Measurements from ENCODE around the gene ACAD11.
"Not testable (repeated sequence)": the region's sequence is repeated elsewhere in the genome, so short reads cannot be mapped to it uniquely, and the experiment has no call there.

ACAD11 gene

GRCh38 chr3:132605374-132605792 is 54.2 kb downstream of the ACAD11 start:
- no peak for DNase-seq (ENCODE audit: low spot score)
- no peak for FAIRE-seq

- not testable (repeated sequence) for DNase-seq (ENCODE audit: low spot score); FAIRE-seq
These were observed 59.0 kb downstream of the ACAD11 start for GRCh38 chr3:132600614-132601013.

DNA sequence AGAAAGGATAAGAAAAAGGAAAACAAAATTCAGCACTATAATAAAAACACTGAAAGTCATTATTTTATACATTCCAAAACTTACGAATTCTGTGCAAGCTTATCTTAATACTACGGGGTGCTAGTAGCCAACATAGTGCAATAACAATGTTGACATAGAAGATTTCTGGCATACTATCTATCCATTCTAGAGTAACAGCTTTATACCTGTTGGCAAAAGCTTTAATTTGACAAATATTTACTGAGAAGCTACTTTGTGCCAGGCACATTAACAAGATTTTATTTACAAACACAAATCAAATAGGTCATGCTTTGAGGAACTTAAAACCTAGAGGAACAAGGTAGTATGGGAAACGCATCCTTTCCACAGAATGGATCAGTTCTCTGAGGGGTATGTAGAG is 61.4 kb downstream of the ACAD11 start:
- FAIRE-seq (no peak), DNase-seq (ENCODE audit: low spot score) (no peak)

- FAIRE-seq (peak; percentile 18), DNase-seq (ENCODE audit: low spot score) (no peak)
These were observed 61.9 kb downstream of the ACAD11 start for GRCh38 chr3:132597660-132598059.

DNA sequence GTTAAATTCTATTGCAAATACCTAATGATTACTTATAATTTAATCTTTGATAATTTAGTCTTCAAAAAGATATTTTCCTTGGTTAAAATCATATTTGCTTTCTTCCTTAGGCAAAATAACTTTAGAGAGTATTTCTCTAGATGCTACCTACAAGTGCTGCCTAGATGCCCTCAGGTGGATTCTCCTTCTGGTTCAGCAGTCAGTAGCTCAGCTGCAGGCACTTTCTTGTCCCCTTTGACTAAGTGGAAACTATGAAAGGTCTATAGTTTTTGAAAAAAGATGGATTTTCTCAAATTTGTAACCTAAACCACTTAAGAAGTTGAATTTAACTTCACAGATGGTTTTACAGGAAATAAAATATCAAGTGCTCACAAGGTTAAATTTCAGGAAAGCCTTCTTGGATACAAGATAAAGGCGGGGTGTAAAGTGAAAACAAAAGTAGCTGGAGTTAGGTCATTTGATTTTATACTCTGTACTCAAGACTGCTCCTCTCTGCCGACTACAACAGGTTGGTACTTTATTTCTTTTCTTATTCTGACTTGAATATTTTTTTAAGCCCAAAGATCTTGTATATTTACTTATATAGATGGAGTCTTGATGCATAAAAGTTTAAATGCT is 62.7 kb downstream of the ACAD11 start, which contains the start of gene ACKR4:
Gene ACKR4, plus strand, starts transcription at position 455 of the 618 bp plus-strand sequence. CDS start 3,128 bp downstream, outside the sequence.
- DNase-seq (ENCODE audit: low spot score) (no peak), FAIRE-seq (no peak)

- DNase-seq (ENCODE audit: low spot score): no peak
- FAIRE-seq: no peak
These were observed 63.3 kb downstream of the ACAD11 start for GRCh38 chr3:132596326-132596725.

DNA sequence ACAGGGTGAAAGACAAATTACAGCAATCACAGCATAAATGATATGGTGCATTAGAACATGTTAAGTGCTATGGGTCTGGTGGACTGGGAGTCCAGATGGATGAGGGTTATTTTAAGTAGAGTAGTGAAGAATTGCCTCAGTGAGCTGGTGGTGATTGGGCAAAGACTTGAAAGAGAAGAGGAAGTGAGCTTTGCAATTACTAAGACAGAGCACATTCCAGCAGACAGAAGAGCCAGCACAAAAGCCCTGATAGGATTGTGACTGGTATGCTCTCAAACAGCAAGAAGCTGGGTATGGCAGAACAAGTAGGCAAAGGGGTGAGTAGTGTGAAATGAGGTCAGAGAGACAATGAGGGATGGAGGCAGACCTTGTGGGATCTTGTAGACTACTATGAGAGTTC is 64.6 kb downstream of the ACAD11 start:
- no peak for DNase-seq (ENCODE audit: low spot score)

DNA sequence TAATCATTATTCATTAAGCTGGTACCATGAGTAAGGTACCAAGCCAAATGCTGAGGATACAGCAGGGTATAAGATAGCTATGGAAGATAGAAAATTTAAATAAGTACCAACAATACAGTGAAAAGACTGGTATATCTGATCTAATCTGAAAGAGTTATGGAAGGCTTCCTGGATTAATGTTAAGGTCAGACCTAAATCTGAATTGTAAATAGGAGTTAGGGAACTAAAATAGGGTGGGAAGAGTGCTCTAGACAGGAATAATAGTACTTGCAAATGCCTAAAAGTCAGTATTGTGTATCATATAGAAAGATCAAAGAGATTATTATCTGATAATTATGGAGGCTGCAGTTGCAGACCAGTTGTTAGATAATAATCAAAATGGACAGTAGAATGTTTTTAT is 65.1 kb downstream of the ACAD11 start:
- FAIRE-seq (no peak), DNase-seq (ENCODE audit: low spot score) (no peak)

More for the DNA sequence above, 64.6 kb downstream of the ACAD11 start:
- FAIRE-seq: no peak

GRCh38 chr3:132593947-132594323 is 65.7 kb downstream of the ACAD11 start:
- FAIRE-seq (peak; percentile 16), DNase-seq (ENCODE audit: low spot score) (no peak)

DNA sequence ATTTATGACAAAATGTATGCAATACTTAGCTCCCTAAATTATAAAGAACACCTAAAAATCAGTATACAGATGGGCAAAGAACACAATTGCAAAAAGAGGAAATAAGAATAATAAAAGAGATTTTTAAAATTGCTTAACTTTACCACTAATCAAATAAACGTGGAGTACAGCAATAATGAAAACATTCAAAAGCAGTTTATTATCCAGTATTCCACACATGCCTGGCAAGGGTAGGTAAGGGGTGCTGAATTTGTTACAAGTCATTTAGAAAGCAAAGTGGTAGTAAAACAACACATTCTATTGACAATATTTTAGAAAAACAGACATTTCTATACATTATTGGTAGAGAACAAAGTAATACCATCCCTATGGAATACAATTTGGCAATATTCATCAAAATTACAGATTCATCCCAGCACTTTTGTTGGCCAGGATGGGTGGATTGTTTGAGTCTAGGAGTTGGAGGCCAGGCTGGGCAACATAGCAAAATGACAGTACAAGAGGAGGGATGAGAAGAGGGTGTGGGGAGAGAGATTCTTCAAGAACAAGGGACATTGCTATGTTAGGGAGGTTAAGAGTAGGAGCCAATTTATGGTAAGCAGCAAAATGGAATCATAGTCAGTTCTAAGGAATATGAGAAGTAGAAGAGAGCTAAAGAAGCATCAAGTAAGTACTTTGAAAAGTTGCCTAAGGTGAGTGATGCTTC is 66.2 kb downstream of the ACAD11 start:
- no peak for FAIRE-seq
- DNase-seq (ENCODE audit: low spot score): no peak

GRCh38 chr3:132592216-132592615 is 67.4 kb downstream of the ACAD11 start:
- no peak for DNase-seq (ENCODE audit: low spot score)
- no peak for FAIRE-seq

DNA sequence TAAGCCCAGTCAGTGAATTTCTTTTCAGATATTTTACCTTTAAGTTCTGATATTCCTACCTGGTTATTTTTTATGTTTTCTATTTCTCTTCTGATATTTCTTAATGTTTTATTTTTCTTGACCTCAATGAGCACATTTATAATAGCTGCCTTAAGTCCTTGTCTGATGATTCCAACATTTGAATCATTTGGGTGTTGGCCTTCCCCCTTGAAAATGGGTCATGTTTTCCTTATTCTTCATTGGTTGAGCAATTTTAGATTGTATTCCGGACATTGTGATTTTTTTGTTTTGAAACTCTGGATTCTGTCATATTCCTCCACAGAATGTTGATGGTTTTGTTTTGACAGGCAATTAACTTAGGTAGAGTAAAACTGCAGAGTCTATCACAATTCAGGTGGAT is 72.2 kb downstream of the ACAD11 start:
- no peak for FAIRE-seq
- no peak for DNase-seq (ENCODE audit: low spot score)

GRCh38 chr3:132573797-132574211 is 85.8 kb downstream of the ACAD11 start:
- DNase-seq (ENCODE audit: low spot score) (no peak), FAIRE-seq (no peak)

- DNase-seq (ENCODE audit: low spot score) (no peak), FAIRE-seq (no peak)
These were observed 89.6 kb downstream of the ACAD11 start for GRCh38 chr3:132570016-132570415.

DNA sequence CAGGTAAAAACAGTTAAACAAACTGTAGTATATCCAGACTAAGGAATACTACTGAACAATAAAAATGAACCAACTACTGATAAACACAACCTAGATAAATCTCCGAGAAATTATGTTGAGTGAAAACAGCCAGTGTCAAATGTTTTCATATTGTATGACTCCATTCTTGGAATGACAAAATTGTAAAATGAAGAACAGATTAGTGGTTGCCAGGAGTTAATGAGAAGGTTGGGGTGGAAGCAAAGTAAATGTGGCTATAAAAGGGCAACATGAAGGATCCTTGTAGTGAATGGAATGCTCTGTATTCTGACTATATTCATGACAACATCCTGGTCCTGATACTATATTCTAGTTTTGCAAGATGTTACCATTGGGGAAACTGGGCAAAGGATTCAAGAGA is 90.0 kb downstream of the ACAD11 start:
- no peak for FAIRE-seq
- no peak for DNase-seq (ENCODE audit: low spot score)

DNA sequence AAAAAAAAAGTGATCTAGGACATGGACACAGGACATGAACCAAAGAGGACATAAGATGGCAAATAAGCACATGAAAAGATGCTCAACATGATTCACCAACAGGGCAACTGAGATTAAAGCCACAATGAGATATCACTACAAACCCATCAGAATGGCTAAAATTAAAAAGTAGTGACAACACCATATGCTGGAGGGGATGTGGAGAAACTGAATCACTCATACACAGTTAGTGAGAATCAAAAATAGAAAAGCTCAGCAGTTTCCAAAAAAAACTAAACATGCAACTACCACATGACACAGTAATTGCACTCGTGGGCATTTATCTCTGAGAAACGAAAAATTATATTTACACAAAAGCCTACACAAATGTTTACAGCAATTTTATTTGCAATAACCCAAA is 90.5 kb downstream of the ACAD11 start:
- FAIRE-seq (no peak), DNase-seq (ENCODE audit: low spot score) (no peak)

- FAIRE-seq (no peak), DNase-seq (ENCODE audit: low spot score) (no peak)
These were observed 91.2 kb downstream of the ACAD11 start for GRCh38 chr3:132568422-132568821.

- no peak for FAIRE-seq
- no peak for DNase-seq (ENCODE audit: low spot score)
These were observed 95.5 kb downstream of the ACAD11 start for GRCh38 chr3:132564070-132564465.

- FAIRE-seq (no peak), DNase-seq (ENCODE audit: low spot score) (no peak)
These were observed 96.1 kb downstream of the ACAD11 start for GRCh38 chr3:132563420-132564069.

DNA sequence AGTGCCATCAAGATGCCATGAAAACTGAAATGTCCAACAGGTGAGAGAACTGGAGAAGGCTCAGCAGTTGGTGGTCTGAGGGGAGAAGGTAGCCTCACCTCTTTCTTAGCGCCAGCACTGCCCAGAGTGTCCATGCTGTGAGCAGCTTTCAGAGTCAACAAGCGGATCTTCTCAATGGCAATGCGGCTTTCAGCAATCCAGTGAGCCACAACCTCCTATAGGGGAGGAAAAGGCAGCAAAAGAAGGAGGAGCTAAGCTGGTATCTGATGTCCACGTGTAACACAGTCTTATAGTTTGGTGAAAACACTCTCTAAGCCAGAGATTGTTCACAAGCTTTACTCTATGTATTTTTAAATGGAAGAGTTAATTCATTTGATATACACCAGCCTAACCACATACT is 98.6 kb downstream of the ACAD11 start:
- FAIRE-seq: no peak
- DNase-seq (ENCODE audit: low spot score): no peak

- FAIRE-seq: no peak
These were observed 103.0 kb downstream of the ACAD11 start for GRCh38 chr3:132556508-132557159.

DNA sequence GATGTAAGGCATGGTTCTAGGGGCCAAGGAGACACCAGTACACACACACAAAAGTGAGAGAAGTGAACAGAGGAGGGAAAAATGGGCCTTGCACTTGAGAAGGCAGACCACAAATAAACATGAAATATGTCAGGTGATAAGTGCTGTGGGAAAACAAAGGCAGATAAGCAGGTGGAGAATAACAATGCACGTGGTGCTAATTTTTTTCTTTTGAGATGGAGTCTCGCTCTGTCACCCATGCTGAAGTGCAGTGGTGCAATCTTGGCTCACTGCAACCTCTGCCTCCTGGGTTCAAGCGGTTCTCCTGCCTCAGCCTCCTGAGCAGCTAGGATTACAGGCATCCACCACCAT is 103.6 kb downstream of the ACAD11 start:
- FAIRE-seq; DNase-seq (ENCODE audit: low spot score): not testable (repeated sequence)

More at GRCh38 chr3:132556508-132557159, 103.0 kb downstream of the ACAD11 start:
- DNase-seq (ENCODE audit: low spot score): no peak

Data from RCC 7860 (cell line).